Muscle layer of duodenum (tissue), 2 donors: ENCODE measurements around the gene KCNS1.

Source experiments
- H3K27ac ChIP-seq: one replicate; pipeline ENCODE4 v1.7.0; 2013; ENCODE audit warnings: mild to moderate bottlenecking, low read length
- H3K27me3 ChIP-seq: one replicate; pipeline ENCODE4 v1.7.0; 2013; ENCODE audit warnings: low read depth, mild to moderate bottlenecking, control low read depth, low read length
- H3K36me3 ChIP-seq, 2 donors: one replicate each; pipeline ENCODE4 v1.7.0; 2013; ENCODE audit warnings: low read length in 2 of 2, control low read depth in 1 of 2, mild to moderate bottlenecking in 1 of 2; ENCODE audit not compliant: insufficient read depth in 2 of 2, control insufficient read depth in 1 of 2
- H3K4me1 ChIP-seq, 2 donors: one replicate each; pipeline ENCODE4 v1.7.0; 2013; ENCODE audit warnings: low read length in 2 of 2, mild to moderate bottlenecking in 2 of 2, control low read depth in 1 of 2, moderate library complexity in 1 of 2; ENCODE audit not compliant: insufficient read depth in 2 of 2, control insufficient read depth in 1 of 2
- H3K4me3 ChIP-seq, 2 donors: one replicate each; pipeline ENCODE4 v1.7.0; 2013; ENCODE audit warnings: low read length in 2 of 2, low read depth in 1 of 2, mild to moderate bottlenecking in 1 of 2
- H3K9me3 ChIP-seq, 2 donors: one replicate each; pipeline ENCODE4 v1.7.0; 2013; ENCODE audit warnings: low read length in 2 of 2, control low read depth in 1 of 2, mild to moderate bottlenecking in 1 of 2; ENCODE audit not compliant: control insufficient read depth in 1 of 2
- donor health status: healthy.

The KCNS1 gene

GRCh38 chr20:45117581-45117980 lies 16.7 kb upstream of the KCNS1 start:
- Histone ChIP-seq H3K27ac (no peak overlapping the region), H3K36me3 (no peaks in the 10 kb centered on the region), H3K9me3 (no peaks in the 10 kb centered on the region), H3K4me3 (no peak overlapping the region), H3K27me3 (peaks cover 3% of the 10 kb centered on the region), H3K4me1 (no peaks in the 10 kb centered on the region)

- no peak overlapping the region for H3K4me3 ChIP-seq
Measured at GRCh38 chr20:45115829-45116228, 14.9 kb upstream of the KCNS1 start.

GRCh38 chr20:45115386-45115774 lies 14.5 kb upstream of the KCNS1 start:
- Histone ChIP-seq H3K27ac (no peak overlapping the region), H3K9me3 (no peaks in the 10 kb centered on the region), H3K4me3 (no peak overlapping the region), H3K27me3 (peaks cover 3% of the 10 kb centered on the region), H3K4me1 (no peaks in the 10 kb centered on the region), H3K36me3 (no peaks in the 10 kb centered on the region)

More at GRCh38 chr20:45115829-45116228, 14.9 kb upstream of the KCNS1 start:
- H3K9me3 ChIP-seq = no peaks in the 10 kb centered on the region
- H3K27me3 ChIP-seq = peaks cover 3% of the 10 kb centered on the region
- no peaks in the 10 kb centered on the region for H3K4me1 ChIP-seq
- no peaks in the 10 kb centered on the region for H3K36me3 ChIP-seq
- H3K27ac ChIP-seq = no peak overlapping the region

GRCh38 chr20:45114465-45115385 lies 13.8 kb upstream of the KCNS1 start, which contains the start of gene WFDC5:
Gene WFDC5, minus strand, starts transcription at chr20:45115174. Its CDS starts 91 bp downstream, at chr20:45115083.
- Histone ChIP-seq H3K9me3 (no peaks in the 10 kb centered on the region), H3K27ac (no peak within 1 kb of the TSS)

GRCh38 chr20:45113865-45114264 lies 12.9 kb upstream of the KCNS1 start:
- Histone ChIP-seq H3K27ac (no peak overlapping the region), H3K4me3 (no peak overlapping the region), H3K27me3 (peaks cover 3% of the 10 kb centered on the region), H3K9me3 (no peaks in the 10 kb centered on the region), H3K36me3 (no peaks in the 10 kb centered on the region), H3K4me1 (no peaks in the 10 kb centered on the region)

More at GRCh38 chr20:45114465-45115385, 13.8 kb upstream of the KCNS1 start, which contains the start of gene WFDC5:
- no peaks in the 10 kb centered on the region for H3K4me1 ChIP-seq
- no peaks in the 10 kb centered on the region for H3K36me3 ChIP-seq
- peaks cover 3% of the 10 kb centered on the region for H3K27me3 ChIP-seq
- H3K4me3 ChIP-seq = no peak within 1 kb of the TSS

- H3K36me3 ChIP-seq = no peaks in the 10 kb centered on the region
- H3K9me3 ChIP-seq = no peaks in the 10 kb centered on the region
- H3K4me1 ChIP-seq = no peaks in the 10 kb centered on the region
- H3K27me3 ChIP-seq = peaks cover 3% of the 10 kb centered on the region
- no peak overlapping the region for H3K27ac ChIP-seq
- no peak overlapping the region for H3K4me3 ChIP-seq
Measured at GRCh38 chr20:45112754-45113153, 11.8 kb upstream of the KCNS1 start.

GRCh38 chr20:45111799-45112471 lies 11.0 kb upstream of the KCNS1 start:
- Histone ChIP-seq H3K27me3 (peaks cover 3% of the 10 kb centered on the region), H3K27ac (no peak overlapping the region), H3K4me3 (no peak overlapping the region), H3K36me3 (no peaks in the 10 kb centered on the region), H3K4me1 (no peaks in the 10 kb centered on the region), H3K9me3 (no peaks in the 10 kb centered on the region)

GRCh38 chr20:45111285-45111684 lies 10.4 kb upstream of the KCNS1 start:
- Histone ChIP-seq H3K4me1 (no peaks in the 10 kb centered on the region), H3K4me3 (no peak overlapping the region), H3K9me3 (no peaks in the 10 kb centered on the region), H3K36me3 (no peaks in the 10 kb centered on the region), H3K27me3 (peaks cover 3% of the 10 kb centered on the region), H3K27ac (no peak overlapping the region)

- H3K4me3 ChIP-seq = no peak overlapping the region
- no peak overlapping the region for H3K27ac ChIP-seq
- H3K27me3 ChIP-seq = peaks cover 3% of the 10 kb centered on the region
- no peaks in the 10 kb centered on the region for H3K9me3 ChIP-seq
- no peaks in the 10 kb centered on the region for H3K4me1 ChIP-seq
- H3K36me3 ChIP-seq = no peaks in the 10 kb centered on the region
Measured at GRCh38 chr20:45110301-45110700, 9.4 kb upstream of the KCNS1 start.

GRCh38 chr20:45109634-45110033 lies 8.7 kb upstream of the KCNS1 start:
- Histone ChIP-seq H3K27ac (no peak overlapping the region), H3K4me3 (no peak overlapping the region), H3K9me3 (no peaks in the 10 kb centered on the region), H3K36me3 (no peaks in the 10 kb centered on the region), H3K4me1 (no peaks in the 10 kb centered on the region), H3K27me3 (peaks cover 3% of the 10 kb centered on the region)

- H3K9me3 ChIP-seq = no peaks in the 10 kb centered on the region
- H3K4me3 ChIP-seq = no peak overlapping the region
- peaks cover under 1% of the 10 kb centered on the region for H3K27me3 ChIP-seq
- no peak overlapping the region for H3K27ac ChIP-seq
- H3K4me1 ChIP-seq = peaks cover 0 to 4% of the 10 kb centered on the region in 2 donors
- no peaks in the 10 kb centered on the region for H3K36me3 ChIP-seq
Measured at GRCh38 chr20:45105317-45105716, 4.4 kb upstream of the KCNS1 start.
